A673 (cell line): ENCODE data around the gene NFATC2. TPM values are rescaled to one million over a fixed set of nuclear protein-coding genes. Genes with fewer than 3 reads are reported as not detected.

ENCODE experiments used
- BruUV-seq: library from RNA; stranded (reverse); fragments of 400-500 nt; replicated peaks from 2 replicates; lab custom pipeline; 2021; lab: Mats Ljungman, UMichigan
- CTCF ChIA-PET: fragments of 300-600 bp; sonication (Branson Sonifier 250); formaldehyde crosslinking; loops from one replicate; lab custom pipeline; 2022; ENCODE audit warnings: antibody characterized with exemption; lab: Charles Lee
- POLR2A ChIA-PET: fragments of 300-600 bp; sonication (Branson Sonifier 250); formaldehyde crosslinking; loops from one replicate; lab custom pipeline; 2022; ENCODE audit warnings: antibody characterized with exemption; ENCODE audit not compliant: low non-redundant PET; lab: Charles Lee
- DNase-seq: peaks from one replicate; pipeline ENCODE4 v3.0.0-alpha.2; 2015; ENCODE audit warnings: low spot score
- H3K27ac ChIP-seq: fragments of 200-600 bp; sonication (generic); 2 replicates; pipeline ENCODE4 v1.5.1; 2016; ENCODE audit warnings: mixed run types, low read depth, mild to moderate bottlenecking, mixed read lengths, antibody characterized with exemption, low read length; ENCODE audit not compliant: poor library complexity, severe bottlenecking
- H3K27me3 ChIP-seq: fragments of 200-600 bp; sonication (generic); replicated peaks from 2 replicates; pipeline ENCODE4 v1.6.1; 2017; ENCODE audit warnings: mixed run types, low read depth, mild to moderate bottlenecking, mixed read lengths, antibody characterized with exemption, low read length; ENCODE audit not compliant: insufficient read depth, poor library complexity
- H3K36me3 ChIP-seq: fragments of 200-600 bp; sonication (generic); 2 replicates; pipeline ENCODE4 v1.6.1; 2016; ENCODE audit warnings: mixed run types, mild to moderate bottlenecking, mixed read lengths, antibody characterized with exemption, low read length; ENCODE audit not compliant: insufficient read depth, poor library complexity, severe bottlenecking
- H3K4me1 ChIP-seq: fragments of 200-600 bp; sonication (generic); 2 replicates; pipeline ENCODE4 v1.6.1; 2017; ENCODE audit warnings: mixed run types, mild to moderate bottlenecking, mixed read lengths, antibody characterized with exemption, low read length; ENCODE audit not compliant: insufficient read depth, poor library complexity, severe bottlenecking
- H3K4me3 ChIP-seq: fragments of 200-600 bp; sonication (generic); 2 replicates; pipeline ENCODE4 v1.5.1; 2016; ENCODE audit warnings: low read depth, mixed run types, mild to moderate bottlenecking, mixed read lengths, low read length; ENCODE audit not compliant: poor library complexity, severe bottlenecking
- H3K9me3 ChIP-seq: fragments of 200-600 bp; sonication (generic); 2 replicates; pipeline ENCODE4 v1.6.1; 2016; ENCODE audit warnings: mixed run types, low read depth, mild to moderate bottlenecking, mixed read lengths, antibody characterized with exemption, low read length; ENCODE audit not compliant: poor library complexity, severe bottlenecking
- EZH2 ChIP-seq: fragments of 200-600 bp; sonication (generic); IDR thresholded peaks from 2 replicates; pipeline ENCODE4 v1.6.1; 2017; ENCODE audit warnings: borderline replicate concordance, low read depth, mild to moderate bottlenecking, mixed read lengths, antibody characterized with exemption, low read length; ENCODE audit not compliant: poor library complexity, severe bottlenecking
- intact Hi-C: fragments of 100-400 bp; cut with micrococcal nuclease; formaldehyde crosslinking; loops from one replicate; pipeline ENCODE4 v1.10.0; 2022; ENCODE audit not compliant: unreplicated experiment
- total RNA-seq: library from RNA; stranded (reverse); gene quantifications from 2 replicates; pipeline ENCODE4 v1.2.3, GENCODE V29; 2021
- TF ChIP-seq, protein P1 (sequence below): fragments of 300-800, 200-600 bp; sonication (generic); conservative IDR thresholded peaks from 2 replicates; pipeline ENCODE4 v1.5.1; 2017; ENCODE audit warnings: low read depth, mild to moderate bottlenecking, antibody characterized with exemption, low read length, moderate library complexity, mixed read lengths

Gene NFATC2
- total RNA-seq, 1 experiment from 2014 or later: 0.64 TPM

- no peaks in the 10 kb centered on the region for H3K9me3 ChIP-seq
- no peak for DNase-seq
- H3K36me3 ChIP-seq: no peaks in the 10 kb centered on the region
- no peaks in the 10 kb centered on the region for H3K4me1 ChIP-seq
- H3K27me3 ChIP-seq: no peaks in the 10 kb centered on the region
- BruUV-seq: no TSS peak
- ChIA-PET POLR2A (no interaction called here), CTCF (no interaction called here)
- TF ChIP-seq, protein P1, sequence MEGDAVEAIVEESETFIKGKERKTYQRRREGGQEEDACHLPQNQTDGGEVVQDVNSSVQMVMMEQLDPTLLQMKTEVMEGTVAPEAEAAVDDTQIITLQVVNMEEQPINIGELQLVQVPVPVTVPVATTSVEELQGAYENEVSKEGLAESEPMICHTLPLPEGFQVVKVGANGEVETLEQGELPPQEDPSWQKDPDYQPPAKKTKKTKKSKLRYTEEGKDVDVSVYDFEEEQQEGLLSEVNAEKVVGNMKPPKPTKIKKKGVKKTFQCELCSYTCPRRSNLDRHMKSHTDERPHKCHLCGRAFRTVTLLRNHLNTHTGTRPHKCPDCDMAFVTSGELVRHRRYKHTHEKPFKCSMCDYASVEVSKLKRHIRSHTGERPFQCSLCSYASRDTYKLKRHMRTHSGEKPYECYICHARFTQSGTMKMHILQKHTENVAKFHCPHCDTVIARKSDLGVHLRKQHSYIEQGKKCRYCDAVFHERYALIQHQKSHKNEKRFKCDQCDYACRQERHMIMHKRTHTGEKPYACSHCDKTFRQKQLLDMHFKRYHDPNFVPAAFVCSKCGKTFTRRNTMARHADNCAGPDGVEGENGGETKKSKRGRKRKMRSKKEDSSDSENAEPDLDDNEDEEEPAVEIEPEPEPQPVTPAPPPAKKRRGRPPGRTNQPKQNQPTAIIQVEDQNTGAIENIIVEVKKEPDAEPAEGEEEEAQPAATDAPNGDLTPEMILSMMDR: no peak
- no peak for TF ChIP-seq EZH2
- no peak overlapping the region for H3K4me3 ChIP-seq
- intact Hi-C loops: no loop called here
- H3K27ac ChIP-seq: no peak overlapping the region
Observed at GRCh38 chr20:51584737-51585136, 42.2 kb upstream of the NFATC2 start.

DNA sequence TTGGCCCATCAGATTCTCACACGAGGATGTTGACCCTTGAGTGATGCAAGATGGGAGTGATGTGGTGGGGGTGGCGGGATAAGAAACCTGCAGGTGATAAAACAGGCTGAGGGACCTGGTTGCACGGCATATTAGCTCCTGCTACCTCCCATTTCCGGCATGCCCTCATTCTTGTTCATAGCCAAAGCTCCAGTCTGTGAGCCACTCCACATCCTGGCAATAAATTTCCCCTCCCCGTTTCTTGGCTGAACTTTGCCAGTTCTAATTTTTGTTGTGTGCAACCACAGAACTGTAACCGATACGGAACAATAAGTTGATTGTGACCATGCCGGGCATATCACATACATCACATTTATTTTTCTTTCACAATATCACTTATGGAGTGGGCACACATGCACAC, 41.6 kb upstream of the NFATC2 start:
- Histone ChIP-seq H3K27ac (no peak overlapping the region), H3K9me3 (no peaks in the 10 kb centered on the region), H3K4me3 (no peak overlapping the region), H3K4me1 (no peaks in the 10 kb centered on the region), H3K27me3 (no peaks in the 10 kb centered on the region), H3K36me3 (no peaks in the 10 kb centered on the region)
- POLR2A ChIA-PET: no interaction called here
- DNase-seq: no peak
- intact Hi-C loops: no loop called here
- BruUV-seq: no TSS peak
- CTCF ChIA-PET: no interaction called here
- TF ChIP-seq, protein P1: no peak
- TF ChIP-seq EZH2: no peak

DNA sequence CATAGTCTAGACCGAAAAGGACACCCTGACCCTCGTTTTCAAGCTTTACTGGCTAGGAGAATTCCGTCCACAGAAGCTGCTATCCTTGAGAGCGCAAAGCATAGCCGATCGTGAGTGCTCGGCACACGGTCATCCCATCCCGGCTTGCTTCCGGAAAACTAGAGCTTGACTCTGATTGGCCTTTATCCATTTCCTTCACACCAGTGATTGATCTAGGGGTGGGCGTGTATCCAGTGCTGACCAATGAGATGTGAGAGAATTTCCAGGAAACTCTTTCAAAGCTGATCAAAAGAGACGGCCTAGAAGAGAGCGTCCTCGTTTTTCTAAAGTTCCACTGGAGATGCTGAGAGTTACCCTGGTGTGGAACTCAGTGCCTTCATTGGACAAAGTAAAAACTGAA, 41.0 kb upstream of the NFATC2 start:
- CTCF ChIA-PET: no interaction called here

More for the DNA sequence above, 41.0 kb upstream of the NFATC2 start:
- Histone ChIP-seq H3K36me3 (no peaks in the 10 kb centered on the region), H3K9me3 (no peaks in the 10 kb centered on the region), H3K27me3 (no peaks in the 10 kb centered on the region), H3K4me1 (no peaks in the 10 kb centered on the region), H3K4me3 (no peak overlapping the region), H3K27ac (no peak overlapping the region)
- TF ChIP-seq EZH2: no peak
- TF ChIP-seq, protein P1: no peak
- intact Hi-C loops: no loop called here
- DNase-seq: no peak
- POLR2A ChIA-PET: no interaction called here
- BruUV-seq: no TSS peak
